Activated CD8-positive, alpha-beta memory T cell treated with anti-CD3 and anti-CD28 coated beads for 24 hours (primary cell): Measurements from ENCODE around the gene ROBO3.

ENCODE experiments used
- DNase-seq: peaks from one replicate; pipeline ENCODE4 v3.0.0-alpha.2; 2020

Gene ROBO3

DNA sequence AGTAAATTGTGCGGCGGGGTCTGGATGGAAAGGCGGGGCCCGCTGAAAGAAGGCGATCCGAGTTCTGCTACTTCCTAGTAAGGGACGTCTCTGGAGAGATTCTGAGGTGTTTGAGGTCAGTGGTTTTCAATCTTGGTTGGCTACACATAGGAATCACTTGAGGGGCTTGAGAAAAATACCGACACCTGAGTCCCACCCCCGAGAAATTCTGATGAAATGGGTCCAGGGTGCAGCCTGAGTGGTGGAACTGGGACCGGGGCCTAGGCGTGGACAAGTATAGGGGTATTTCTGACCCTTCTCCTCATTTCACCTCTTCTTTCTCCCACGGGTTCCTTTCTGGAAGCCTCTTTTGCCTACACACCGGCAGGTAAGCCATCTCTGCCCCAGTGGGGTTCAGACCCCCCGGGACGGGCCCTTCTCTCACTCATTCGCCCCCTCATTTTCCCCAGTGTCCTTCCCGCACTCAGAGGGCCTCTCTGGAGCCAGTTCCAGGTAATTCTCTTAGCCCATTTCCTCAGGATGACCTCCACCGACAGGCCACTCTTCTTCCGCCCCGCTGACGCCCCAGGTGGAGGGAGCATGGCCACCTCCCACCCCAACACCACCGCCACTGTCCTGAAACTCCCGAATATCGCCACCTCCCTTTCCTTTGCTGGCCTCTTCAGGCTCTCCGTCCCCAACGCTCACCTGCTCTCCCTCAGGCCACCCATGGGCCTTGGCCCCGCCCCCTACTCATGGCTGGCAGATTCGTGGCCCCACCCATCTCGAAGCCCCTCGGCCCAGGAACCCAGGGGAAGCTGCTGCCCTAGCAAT is 11.8 kb downstream of the ROBO3 start:
- no peak for DNase-seq

GRCh38 chr11:124877631-124877909 is 12.3 kb downstream of the ROBO3 start:
- DNase-seq, result no peak

DNA sequence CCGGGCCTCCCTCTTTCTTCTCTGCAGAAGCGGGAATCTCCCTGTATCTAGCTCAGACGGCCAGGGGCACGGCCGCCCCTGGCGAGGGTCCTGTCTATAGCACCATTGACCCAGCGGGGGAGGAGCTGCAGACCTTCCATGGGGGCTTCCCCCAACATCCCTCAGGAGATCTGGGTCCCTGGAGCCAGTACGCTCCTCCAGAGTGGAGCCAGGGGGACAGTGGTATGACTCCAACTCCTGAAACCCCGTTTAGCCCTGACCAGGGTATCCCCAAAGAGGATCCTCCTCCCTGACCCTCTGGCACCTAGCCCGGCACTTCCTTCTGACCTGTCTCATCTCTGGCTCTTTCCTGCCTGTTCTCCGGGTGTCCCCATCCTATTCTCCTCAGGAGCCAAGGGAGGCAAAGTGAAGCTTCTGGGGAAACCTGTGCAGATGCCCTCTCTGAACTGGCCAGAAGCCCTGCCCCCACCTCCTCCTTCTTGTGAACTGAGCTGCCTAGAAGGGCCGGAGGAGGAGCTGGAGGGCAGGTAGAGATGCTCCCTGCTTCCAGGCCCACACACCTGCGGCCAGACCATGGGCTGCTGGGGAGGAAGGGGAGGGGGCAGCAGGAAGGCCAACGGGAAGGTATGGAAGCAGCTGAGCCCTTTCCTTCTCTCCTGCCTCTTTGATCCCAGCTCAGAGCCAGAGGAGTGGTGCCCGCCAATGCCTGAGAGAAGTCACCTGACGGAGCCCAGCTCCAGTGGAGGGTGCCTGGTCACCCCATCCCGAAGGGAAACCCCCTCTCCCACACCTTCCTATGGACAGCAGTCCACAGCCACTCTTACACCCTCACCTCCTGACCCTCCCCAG is 12.9 kb downstream of the ROBO3 start:
- DNase-seq, result no peak

- DNase-seq, result no peak
Measured at GRCh38 chr11:124878759-124879492, 13.7 kb downstream of the ROBO3 start.

DNA sequence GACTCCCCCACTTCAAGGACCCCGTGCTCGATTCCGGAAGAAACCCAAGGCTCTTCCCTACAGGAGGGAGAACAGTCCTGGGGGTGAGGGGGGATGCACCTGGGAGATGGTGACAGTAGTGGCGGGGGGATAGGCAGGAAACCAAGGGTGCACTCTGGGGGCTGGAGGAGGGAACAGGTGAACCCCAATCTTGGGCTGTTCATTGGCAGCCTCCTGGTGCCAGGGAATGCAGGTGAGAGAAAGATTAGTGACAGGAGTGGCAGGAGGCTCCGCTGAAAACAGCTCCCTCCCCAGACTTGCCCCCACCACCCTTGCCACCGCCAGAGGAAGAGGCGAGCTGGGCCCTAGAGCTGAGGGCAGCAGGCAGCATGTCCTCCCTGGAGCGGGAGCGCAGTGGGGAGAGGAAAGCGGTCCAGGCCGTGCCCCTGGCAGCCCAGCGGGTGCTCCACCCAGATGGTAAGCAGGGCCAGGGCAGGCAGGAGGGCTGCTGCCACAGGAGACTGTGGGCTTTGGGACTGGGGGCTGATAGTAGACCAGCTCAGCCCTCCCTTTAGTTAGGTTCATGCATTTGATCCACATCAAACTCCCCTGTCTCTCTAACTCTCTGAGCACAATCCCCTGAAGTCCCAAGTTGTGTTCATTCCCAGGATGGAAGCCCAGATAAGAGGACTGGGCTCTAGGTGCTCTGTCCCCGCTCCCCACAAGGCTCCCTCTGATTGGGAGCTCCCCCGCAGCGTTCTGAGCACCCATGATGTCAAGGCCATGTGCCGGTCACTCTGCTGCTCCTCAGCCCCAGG is 14.5 kb downstream of the ROBO3 start:
- no peak for DNase-seq

GRCh38 chr11:124880290-124880611 is 15.0 kb downstream of the ROBO3 start:
- DNase-seq, result peak; percentile 50

DNA sequence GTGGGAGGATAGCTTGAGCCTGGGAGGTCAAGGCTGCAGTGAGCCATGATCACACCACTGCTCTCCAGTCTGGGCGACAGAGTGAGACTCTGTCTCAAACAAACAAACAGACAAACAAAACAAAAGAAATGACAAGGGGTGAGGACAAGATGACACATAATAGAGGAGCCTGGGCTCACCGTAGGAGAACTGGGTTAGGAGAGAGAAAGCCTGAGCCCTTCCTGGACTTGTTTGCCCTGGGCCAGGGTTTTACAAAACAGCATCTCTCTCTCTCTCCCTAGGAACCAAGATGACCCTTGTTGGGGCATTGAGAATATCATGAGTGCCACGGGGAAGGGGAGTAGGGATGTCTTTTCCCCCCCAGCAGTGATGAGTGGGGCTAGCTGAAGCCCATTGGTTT is 15.7 kb downstream of the ROBO3 start:
- peak; percentile 28 for DNase-seq

DNA sequence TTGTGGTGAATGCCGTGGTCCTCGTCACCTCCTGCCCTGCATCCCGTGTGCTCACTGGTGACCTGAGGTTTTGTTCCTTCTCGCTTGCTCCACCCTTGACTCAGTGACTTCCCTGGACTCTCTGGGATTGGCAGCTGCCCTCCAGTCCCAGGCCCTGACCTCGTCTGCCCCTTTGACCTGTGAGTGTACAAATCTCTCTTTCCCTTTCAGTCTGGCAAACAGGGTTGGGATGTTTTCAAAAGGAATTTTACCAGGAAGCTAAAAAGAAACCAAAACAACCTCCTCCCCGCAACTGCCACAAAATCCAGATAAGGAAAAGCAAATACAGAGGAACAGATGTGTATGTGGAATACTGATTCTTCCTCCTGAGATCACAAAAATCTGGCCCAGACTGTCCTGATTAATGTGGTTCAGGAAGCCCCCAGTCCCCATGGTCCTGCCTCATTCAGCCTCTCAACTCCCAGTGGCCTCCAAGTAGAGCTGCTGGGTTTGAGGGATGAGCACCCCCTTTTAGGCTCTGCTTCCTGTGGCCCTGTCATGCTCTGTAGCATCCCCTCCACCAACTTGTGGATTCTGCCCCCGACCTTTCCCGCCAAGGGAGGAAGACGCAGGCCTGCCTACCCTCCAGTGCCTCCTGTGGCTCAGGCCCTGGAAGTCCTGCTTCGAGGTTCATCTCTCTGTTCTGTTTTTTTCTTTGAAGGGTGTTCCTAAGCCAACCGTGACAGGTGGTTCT is 17.3 kb downstream of the ROBO3 start:
- no peak for DNase-seq

DNA sequence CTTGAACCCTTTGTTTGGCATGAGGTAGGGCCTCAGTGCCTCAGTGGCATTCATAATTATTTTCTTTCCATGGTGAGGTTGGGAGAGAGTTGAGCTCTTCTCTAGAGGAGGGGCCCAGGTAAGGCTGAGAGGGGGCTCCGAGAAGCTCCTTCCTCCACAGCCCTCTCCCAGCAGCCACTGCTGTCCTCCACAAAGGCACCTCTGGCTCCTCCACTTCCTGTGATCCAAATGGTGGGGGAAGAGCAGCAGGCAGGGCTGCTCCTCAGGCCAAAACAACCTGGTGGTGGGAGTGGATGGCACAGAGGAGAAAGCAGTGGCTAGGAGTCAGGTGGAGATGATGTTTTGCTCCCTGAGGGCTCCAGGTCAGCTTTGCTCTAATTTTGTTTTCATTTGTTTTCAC is 19.1 kb downstream of the ROBO3 start:
- DNase-seq, result no peak

GRCh38 chr11:124884869-124885479 is 19.7 kb downstream of the ROBO3 start:
- no peak for DNase-seq

GRCh38 chr11:124886476-124886875 is 21.2 kb downstream of the ROBO3 start:
- DNase-seq, result peak; percentile 24

DNA sequence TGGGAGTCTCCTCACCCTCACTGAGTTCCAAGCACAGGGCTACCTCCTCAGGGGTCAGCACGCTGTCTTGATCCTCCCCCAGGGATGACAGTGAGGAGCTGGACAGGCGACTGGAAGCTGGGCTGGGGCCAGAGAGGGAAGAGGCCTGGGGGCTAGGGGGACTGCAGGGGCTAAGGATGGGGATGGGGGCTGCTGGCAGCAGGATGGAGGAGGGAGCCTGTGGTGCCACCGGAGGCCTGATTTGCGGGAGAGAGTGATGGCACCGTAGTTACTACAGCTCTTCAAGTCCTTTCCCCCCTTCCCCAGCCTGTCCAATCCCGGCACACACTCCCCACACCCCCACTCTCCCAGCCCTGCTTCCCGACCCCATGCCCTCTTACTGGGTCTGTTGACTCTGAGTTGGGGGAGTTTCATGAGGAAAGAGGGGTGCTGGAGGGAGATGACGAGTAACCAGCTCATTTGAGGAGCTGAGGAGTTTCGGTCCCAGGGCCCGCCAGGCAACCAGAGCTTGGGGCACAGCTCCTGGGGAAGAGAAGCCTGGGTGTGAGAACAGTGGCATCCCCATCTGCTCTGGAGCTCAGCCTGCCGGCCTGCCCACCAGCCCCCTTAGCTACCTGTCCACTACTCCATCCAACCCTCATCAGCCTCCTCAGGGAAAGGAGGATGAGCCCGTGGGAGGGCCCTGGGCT is 21.9 kb downstream of the ROBO3 start:
- DNase-seq, result peak; percentile 49

DNA sequence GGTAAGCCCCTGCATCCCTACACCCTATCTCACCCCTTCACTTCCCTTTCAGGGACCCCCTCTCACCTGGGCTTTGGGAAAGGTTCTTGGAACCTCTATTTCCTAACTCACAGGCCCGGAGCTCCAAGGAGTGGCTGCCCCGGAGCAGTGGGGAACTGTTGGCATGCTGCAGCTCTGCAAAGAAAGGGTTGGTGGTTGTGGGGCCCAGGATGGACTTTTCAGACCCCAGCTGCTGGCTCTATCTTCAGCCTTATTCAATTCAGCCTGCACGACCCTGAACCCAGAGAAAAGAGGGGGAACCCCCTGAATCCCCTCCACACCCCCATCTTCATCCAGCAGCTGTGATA is 22.4 kb downstream of the ROBO3 start:
- DNase-seq, result no peak

GRCh38 chr11:124889191-124890091 is 24.2 kb downstream of the ROBO3 start:
- DNase-seq, result no peak

DNA sequence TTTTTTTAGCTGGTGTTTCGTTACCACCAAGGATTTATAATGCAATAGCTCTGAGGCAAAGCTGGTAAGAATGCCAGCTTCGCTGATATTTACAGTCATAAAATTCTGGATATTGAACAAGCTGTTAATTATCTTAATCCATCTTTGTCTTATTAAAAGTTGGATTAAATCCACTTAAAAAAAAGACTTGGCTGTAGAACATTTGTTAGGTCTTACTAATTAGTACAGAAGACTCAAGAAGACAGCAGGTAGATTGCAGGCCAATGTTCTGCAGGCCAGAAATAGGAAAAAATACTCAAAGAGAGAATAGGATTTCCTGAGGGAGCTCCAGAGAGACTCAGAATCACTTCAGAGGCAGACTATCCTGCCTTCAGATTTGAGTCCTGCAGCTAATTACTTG is 24.9 kb downstream of the ROBO3 start:
- DNase-seq, result no peak

DNA sequence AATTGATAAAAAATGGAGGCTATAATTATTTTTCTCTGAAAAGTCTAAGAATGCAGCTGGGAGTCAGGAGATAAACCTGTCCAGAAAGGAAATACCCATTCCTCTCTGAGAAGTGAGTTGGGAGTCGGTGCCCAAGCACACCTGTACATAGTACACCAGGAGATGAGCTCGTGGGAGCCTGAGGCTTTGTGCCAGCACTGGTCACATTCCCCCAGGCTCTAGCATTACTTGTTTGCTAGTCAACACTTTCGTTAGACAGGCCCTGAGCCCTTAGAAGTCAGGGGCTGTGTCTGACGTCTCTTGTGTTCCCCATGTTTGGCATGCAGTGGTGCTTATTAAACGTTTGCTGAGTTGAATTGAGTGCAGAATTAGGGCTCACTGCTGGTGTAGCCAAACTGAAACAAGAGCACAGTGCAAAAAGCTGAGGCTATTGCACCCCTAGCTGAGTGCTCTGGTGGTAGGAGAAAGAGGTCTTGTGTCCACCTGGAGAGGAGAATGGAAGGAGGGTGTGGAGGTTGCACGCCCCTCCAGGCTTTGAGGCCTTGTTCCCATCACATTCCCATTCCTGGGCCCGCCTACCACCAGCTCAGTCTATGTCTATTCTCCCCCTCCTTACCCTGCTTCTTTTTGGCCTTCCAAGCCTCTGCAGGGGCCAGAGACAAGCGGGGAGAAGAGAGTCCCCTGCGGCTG is 25.6 kb downstream of the ROBO3 start:
- no peak for DNase-seq

- no peak for DNase-seq
Measured at GRCh38 chr11:124891373-124891861, 26.2 kb downstream of the ROBO3 start.

GRCh38 chr11:124892146-124892545 is 26.9 kb downstream of the ROBO3 start:
- no peak for DNase-seq

- no peak for DNase-seq
Measured at GRCh38 chr11:124892750-124893454, 27.7 kb downstream of the ROBO3 start.
